Dendritic cell treated with granulocyte-macrophage colony-stimulating factor and Interleukin-4, amounts not matched to agents 40 ng/mL and 50 ng/mL, for 4 days (primary cell): ENCODE results near the gene NBEAL2.

Experiments
- H3K27ac Mint-ChIP-seq: one replicate; pipeline ENCODE4 v1.8.0; 2022; ENCODE audit warnings: mild to moderate bottlenecking, mixed read lengths
- H3K27me3 Mint-ChIP-seq: one replicate; pipeline ENCODE4 v1.8.0; 2022; ENCODE audit warnings: mild to moderate bottlenecking, mixed read lengths
- H3K36me3 Mint-ChIP-seq: one replicate; pipeline ENCODE4 v1.8.0; 2022; ENCODE audit warnings: low read depth, mixed read lengths
- H3K4me1 Mint-ChIP-seq: one replicate; pipeline ENCODE4 v1.8.0; 2022; ENCODE audit warnings: low read depth, mixed read lengths
- H3K4me3 Mint-ChIP-seq: one replicate; pipeline ENCODE4 v1.8.0; 2022; ENCODE audit warnings: mild to moderate bottlenecking, moderate library complexity, mixed read lengths
- H3K9me3 Mint-ChIP-seq: one replicate; pipeline ENCODE4 v1.8.0; 2022; ENCODE audit warnings: mixed read lengths
- intact Hi-C: fragments of 100-400 bp; cut with micrococcal nuclease; formaldehyde crosslinking; loops from one replicate; pipeline ENCODE4 v1.15.0; 2022

Gene NBEAL2

DNA sequence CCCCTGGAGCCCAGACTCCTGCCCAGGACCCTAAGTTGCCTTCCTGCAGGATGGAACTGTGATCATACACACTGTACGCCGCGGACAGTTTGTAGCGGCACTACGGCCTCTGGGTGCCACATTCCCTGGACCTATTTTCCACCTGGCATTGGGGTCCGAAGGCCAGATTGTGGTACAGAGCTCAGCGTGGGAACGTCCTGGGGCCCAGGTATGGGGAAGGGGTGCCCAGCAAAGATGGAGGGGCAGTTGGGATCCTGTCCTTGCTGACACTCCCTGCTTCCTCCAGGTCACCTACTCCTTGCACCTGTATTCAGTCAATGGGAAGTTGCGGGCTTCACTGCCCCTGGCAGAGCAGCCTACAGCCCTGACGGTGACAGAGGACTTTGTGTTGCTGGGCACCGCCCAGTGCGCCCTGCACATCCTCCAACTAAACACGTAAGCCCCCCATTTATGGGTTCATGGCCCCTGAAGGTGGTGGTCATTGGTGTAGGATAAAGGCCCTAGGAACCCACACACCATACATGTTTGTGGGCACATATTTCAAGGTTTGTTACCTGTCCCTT, 28.8 kb downstream of the NBEAL2 start:
- peaks cover 8% of the 10 kb centered on the region for H3K4me1 Mint-ChIP-seq
- H3K36me3 Mint-ChIP-seq: peaks cover 60% of the 10 kb centered on the region
- no peaks in the 10 kb centered on the region for H3K27me3 Mint-ChIP-seq
- no peaks in the 10 kb centered on the region for H3K9me3 Mint-ChIP-seq
- no peak overlapping the region for H3K27ac Mint-ChIP-seq
- no peak overlapping the region for H3K4me3 Mint-ChIP-seq
- intact Hi-C loops: no loop called here

GRCh38 chr3:47008851-47009224, 29.4 kb downstream of the NBEAL2 start:
- H3K4me3 Mint-ChIP-seq: peak overlapping the region; percentile 13
- H3K4me1 Mint-ChIP-seq: peaks cover 8% of the 10 kb centered on the region
- no peaks in the 10 kb centered on the region for H3K9me3 Mint-ChIP-seq
- no peak overlapping the region for H3K27ac Mint-ChIP-seq
- intact Hi-C loops: loop anchor here (1.0 kb wide), 1 partner anchor 30 kb away; the partner anchor contains the start of gene NBEAL2
- peaks cover 60% of the 10 kb centered on the region for H3K36me3 Mint-ChIP-seq
- no peaks in the 10 kb centered on the region for H3K27me3 Mint-ChIP-seq

GRCh38 chr3:47009225-47010110, 30.0 kb downstream of the NBEAL2 start:
- intact Hi-C loops: loop anchor here (1.0 kb wide), 1 partner anchor 30 kb away; the partner anchor contains the start of gene NBEAL2
- Mint-ChIP-seq H3K4me3 (peak overlapping the region; percentile 73), H3K36me3 (peaks cover 60% of the 10 kb centered on the region)

GRCh38 chr3:47010111-47010712, 30.7 kb downstream of the NBEAL2 start:
- peaks cover 60% of the 10 kb centered on the region for H3K36me3 Mint-ChIP-seq
- H3K4me3 Mint-ChIP-seq: peak overlapping the region; percentile 73
- peak overlapping the region; percentile 85 for H3K27ac Mint-ChIP-seq
- intact Hi-C loops: no loop called here
- no peaks in the 10 kb centered on the region for H3K9me3 Mint-ChIP-seq
- peaks cover 8% of the 10 kb centered on the region for H3K4me1 Mint-ChIP-seq
- no peaks in the 10 kb centered on the region for H3K27me3 Mint-ChIP-seq

More at GRCh38 chr3:47009225-47010110, 30.0 kb downstream of the NBEAL2 start:
- H3K27me3 Mint-ChIP-seq: no peaks in the 10 kb centered on the region
- peaks cover 8% of the 10 kb centered on the region for H3K4me1 Mint-ChIP-seq
- H3K27ac Mint-ChIP-seq: peak overlapping the region; percentile 85
- no peaks in the 10 kb centered on the region for H3K9me3 Mint-ChIP-seq

DNA sequence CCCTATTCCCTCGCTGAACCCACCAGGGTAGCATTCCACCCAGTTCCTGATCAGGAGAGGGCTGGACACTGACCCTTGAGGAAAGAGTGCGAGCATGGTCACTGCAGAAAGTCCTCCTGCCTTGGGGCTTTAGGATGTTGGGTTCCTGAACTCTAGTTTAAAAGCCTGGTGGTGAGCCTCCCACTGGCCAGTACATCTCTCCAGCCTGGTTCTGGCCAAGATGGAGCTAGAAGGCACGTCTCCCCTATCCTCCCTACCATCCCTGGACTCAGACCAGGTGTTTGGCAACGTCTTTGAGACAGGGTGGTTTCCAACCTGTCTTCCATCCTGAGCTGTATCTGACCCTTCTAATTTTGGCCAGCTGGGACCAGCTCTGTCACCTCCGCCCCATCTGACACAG, 31.4 kb downstream of the NBEAL2 start:
- no peak overlapping the region for H3K4me3 Mint-ChIP-seq
- H3K9me3 Mint-ChIP-seq: no peaks in the 10 kb centered on the region
- intact Hi-C loops: no loop called here
- H3K27me3 Mint-ChIP-seq: no peaks in the 10 kb centered on the region
- peaks cover 8% of the 10 kb centered on the region for H3K4me1 Mint-ChIP-seq
- H3K36me3 Mint-ChIP-seq: peaks cover 60% of the 10 kb centered on the region
- peak overlapping the region; percentile 85 for H3K27ac Mint-ChIP-seq

GRCh38 chr3:47011371-47011770, 31.9 kb downstream of the NBEAL2 start:
- no peak overlapping the region for H3K27ac Mint-ChIP-seq
- H3K27me3 Mint-ChIP-seq: no peaks in the 10 kb centered on the region

DNA sequence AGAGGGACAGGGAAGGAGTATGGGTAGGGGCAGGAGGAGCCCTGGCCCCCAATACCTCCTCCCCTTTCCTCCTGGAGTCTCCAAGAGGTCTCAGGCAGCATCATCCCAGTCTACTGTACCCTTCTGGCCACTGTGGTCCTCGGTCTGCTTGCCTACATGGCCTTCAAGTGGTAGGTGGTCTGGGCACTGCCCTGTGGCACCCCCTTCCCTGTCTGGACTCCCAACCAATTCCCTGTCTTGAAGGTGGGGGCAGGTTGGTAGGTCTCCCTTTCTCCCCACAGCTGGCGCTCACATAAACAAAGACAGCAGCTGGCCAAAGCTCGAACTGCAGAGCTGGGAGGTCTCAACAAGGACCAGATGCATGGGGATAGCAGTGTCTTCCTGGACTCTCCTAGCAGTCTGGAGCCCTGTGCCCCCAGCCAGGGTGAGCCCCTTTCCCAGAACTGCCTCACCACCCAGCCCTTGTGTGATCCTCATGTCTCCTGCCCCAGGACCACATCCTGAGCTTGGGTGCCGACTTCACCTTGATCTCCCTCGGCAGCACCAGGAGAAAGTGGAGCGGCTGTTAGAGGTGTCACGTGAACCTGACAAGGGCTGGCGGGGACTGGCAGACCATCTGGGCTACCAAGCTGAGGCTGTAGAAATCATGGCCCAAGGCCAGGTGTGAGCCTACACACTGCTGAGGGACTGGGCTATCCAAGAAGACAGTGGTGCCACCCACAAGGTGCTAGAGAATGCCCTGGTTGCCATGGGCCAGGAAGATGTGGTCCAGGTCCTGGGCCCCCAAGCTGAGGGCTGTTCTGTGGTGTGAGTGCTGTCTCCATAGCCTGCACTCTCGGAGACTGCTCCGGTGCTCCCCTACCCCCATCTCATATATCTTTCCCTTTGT, 33.1 kb downstream of the NBEAL2 start:
- intact Hi-C loops: no loop called here
- Mint-ChIP-seq H3K27me3 (no peaks in the 10 kb centered on the region), H3K36me3 (peaks cover 60% of the 10 kb centered on the region), H3K9me3 (no peaks in the 10 kb centered on the region), H3K4me1 (peaks cover 9% of the 10 kb centered on the region), H3K27ac (no peak overlapping the region), H3K4me3 (no peak overlapping the region)

More at GRCh38 chr3:47011371-47011770, 31.9 kb downstream of the NBEAL2 start:
- Mint-ChIP-seq H3K36me3 (peaks cover 60% of the 10 kb centered on the region), H3K9me3 (no peaks in the 10 kb centered on the region), H3K4me1 (peaks cover 8% of the 10 kb centered on the region), H3K4me3 (no peak overlapping the region)
- intact Hi-C loops: no loop called here

- Mint-ChIP-seq H3K36me3 (peaks cover 60% of the 10 kb centered on the region), H3K9me3 (no peaks in the 10 kb centered on the region), H3K27me3 (no peaks in the 10 kb centered on the region), H3K4me1 (peaks cover 15% of the 10 kb centered on the region), H3K4me3 (no peak overlapping the region), H3K27ac (no peak overlapping the region)
- intact Hi-C loops: no loop called here
Measured at GRCh38 chr3:47013231-47013630, 33.8 kb downstream of the NBEAL2 start.

DNA sequence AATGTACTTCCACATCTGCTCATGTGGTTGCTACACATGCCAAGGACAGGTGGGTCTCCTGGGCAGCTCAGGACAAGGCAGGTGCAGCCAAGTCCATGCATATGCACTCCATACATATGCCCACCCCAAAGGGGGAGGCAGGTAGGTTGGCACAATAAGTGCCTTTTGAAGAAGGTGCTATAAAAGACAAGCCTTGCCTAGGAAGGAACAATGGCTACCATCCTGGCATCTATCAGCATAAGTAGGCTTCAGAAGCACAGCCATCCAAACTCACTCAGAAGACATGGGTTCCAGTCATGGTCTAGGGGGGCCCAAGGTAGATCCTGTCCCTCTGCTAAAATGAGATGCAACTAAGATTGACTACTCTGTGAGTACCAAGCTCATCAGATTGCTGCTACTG, 34.6 kb downstream of the NBEAL2 start:
- Mint-ChIP-seq H3K36me3 (peaks cover 66% of the 10 kb centered on the region), H3K27ac (no peak overlapping the region), H3K9me3 (no peaks in the 10 kb centered on the region), H3K27me3 (no peaks in the 10 kb centered on the region), H3K4me1 (peaks cover 23% of the 10 kb centered on the region), H3K4me3 (no peak overlapping the region)
- intact Hi-C loops: no loop called here

GRCh38 chr3:47015151-47015550, 35.7 kb downstream of the NBEAL2 start:
- Mint-ChIP-seq H3K4me1 (peaks cover 16% of the 10 kb centered on the region), H3K27ac (no peak overlapping the region), H3K4me3 (no peak overlapping the region), H3K27me3 (no peaks in the 10 kb centered on the region), H3K36me3 (peaks cover 73% of the 10 kb centered on the region), H3K9me3 (no peaks in the 10 kb centered on the region)
- intact Hi-C loops: no loop called here

DNA sequence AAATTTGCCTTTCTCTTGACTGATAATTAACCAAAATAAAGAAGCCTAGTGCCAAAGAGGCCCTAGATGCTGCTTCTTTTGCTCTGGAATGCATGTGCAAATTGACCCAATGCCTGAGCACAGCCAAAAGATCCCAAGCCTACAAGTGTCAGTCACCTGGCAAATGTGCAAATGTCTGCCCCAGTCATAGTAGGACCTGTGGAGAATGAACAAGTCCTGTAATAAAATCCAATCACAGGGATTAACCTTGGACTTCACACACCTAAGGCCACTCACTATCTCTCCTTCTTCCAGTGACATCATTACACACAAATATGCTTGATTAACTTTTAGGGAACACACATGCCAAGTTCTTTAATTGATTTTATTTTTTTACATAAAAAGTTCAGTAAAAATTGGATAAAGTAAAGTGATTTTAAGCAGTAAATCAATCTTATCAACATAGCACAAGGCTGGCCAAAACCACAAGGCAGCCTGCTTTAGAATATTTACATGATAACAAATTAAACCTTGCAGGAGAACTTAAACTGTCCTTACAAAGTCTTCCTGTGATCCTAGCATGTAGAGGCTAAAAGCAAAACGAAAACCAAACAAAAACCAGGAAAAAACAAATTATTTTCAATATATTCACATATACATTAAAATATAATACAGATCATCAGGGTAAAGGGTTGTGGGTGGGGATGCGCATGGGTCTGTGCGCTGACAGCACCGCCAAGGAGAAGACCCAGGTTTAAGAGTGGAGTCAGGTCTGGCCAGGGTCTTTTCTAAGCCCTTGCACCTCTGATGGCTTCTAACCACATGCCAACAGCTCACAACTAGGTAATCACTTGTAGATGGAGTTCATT, 36.8 kb downstream of the NBEAL2 start:
- H3K9me3 Mint-ChIP-seq: no peaks in the 10 kb centered on the region
- H3K27ac Mint-ChIP-seq: no peak overlapping the region
- no peak overlapping the region for H3K4me3 Mint-ChIP-seq
- H3K36me3 Mint-ChIP-seq: peaks cover 77% of the 10 kb centered on the region
- H3K4me1 Mint-ChIP-seq: peaks cover 15% of the 10 kb centered on the region
- no peaks in the 10 kb centered on the region for H3K27me3 Mint-ChIP-seq
- intact Hi-C loops: no loop called here

DNA sequence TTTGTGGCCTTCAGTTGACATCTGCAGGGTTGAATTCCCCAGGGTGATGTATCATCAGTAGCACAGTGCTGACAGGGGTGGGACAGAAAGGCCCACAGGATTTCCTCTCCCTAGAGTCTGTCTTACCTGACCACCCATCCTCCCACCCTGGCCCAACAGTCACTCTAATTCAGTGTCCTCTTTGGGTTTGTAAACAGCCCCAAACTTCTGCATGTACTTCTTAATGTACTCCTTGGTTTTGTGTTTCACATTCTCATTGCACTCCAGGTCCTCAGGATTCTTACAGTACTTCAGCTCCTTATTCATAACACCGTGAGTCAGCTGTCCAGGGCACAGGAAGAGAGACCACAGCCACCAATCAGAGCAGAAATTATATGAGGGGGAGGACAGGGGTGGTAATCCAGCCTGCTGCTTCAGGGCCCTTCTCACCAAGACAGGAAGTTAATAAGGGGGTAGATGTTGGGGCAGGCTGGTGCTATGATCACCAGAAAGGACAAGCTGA, 37.5 kb downstream of the NBEAL2 start:
- Mint-ChIP-seq H3K27me3 (no peaks in the 10 kb centered on the region), H3K4me1 (peaks cover 15% of the 10 kb centered on the region), H3K9me3 (no peaks in the 10 kb centered on the region), H3K36me3 (peaks cover 77% of the 10 kb centered on the region), H3K27ac (no peak overlapping the region), H3K4me3 (no peak overlapping the region)
- intact Hi-C loops: no loop called here
